ENCODE results near the gene ANKRD44.

Gene ANKRD44

GRCh38 chr2:197101519-197101918 is 209.1 kb downstream of the ANKRD44 start:
- DNase-seq = no peak

GRCh38 chr2:197097578-197098366 is 212.8 kb downstream of the ANKRD44 start:
- no peak for DNase-seq

GRCh38 chr2:197096649-197097048 is 213.9 kb downstream of the ANKRD44 start:
- no peak for DNase-seq

- DNase-seq = no peak
These were observed 218.1 kb downstream of the ANKRD44 start for GRCh38 chr2:197092431-197092830.

- no peak for DNase-seq
These were observed 219.7 kb downstream of the ANKRD44 start for GRCh38 chr2:197090742-197091367.

- no peak for DNase-seq
These were observed 220.9 kb downstream of the ANKRD44 start for GRCh38 chr2:197089655-197090054.

- DNase-seq = peak; percentile 22
These were observed 221.9 kb downstream of the ANKRD44 start for GRCh38 chr2:197088694-197089093.

- DNase-seq = no peak
These were observed 224.1 kb downstream of the ANKRD44 start for GRCh38 chr2:197086500-197086899.

GRCh38 chr2:197085665-197086064 is 224.9 kb downstream of the ANKRD44 start:
- DNase-seq = no peak

GRCh38 chr2:197081294-197081693 is 229.3 kb downstream of the ANKRD44 start:
- no peak for DNase-seq

GRCh38 chr2:197080578-197081216 is 229.9 kb downstream of the ANKRD44 start:
- no peak for DNase-seq

GRCh38 chr2:197079832-197080555 is 230.6 kb downstream of the ANKRD44 start:
- no peak for DNase-seq

GRCh38 chr2:197079414-197079813 is 231.2 kb downstream of the ANKRD44 start:
- DNase-seq = no peak

GRCh38 chr2:197078535-197078934 is 232.0 kb downstream of the ANKRD44 start:
- DNase-seq = no peak

- DNase-seq = no peak
These were observed 233.2 kb downstream of the ANKRD44 start for GRCh38 chr2:197077336-197077735.

- DNase-seq = no peak
These were observed 233.9 kb downstream of the ANKRD44 start for GRCh38 chr2:197076652-197077051.

GRCh38 chr2:197075754-197076337 is 234.7 kb downstream of the ANKRD44 start:
- DNase-seq = peak; percentile 20

- no peak for DNase-seq
These were observed 235.3 kb downstream of the ANKRD44 start for GRCh38 chr2:197075281-197075680.

- no peak for DNase-seq
These were observed 236.7 kb downstream of the ANKRD44 start for GRCh38 chr2:197073701-197074433.

- DNase-seq = no peak
These were observed 237.3 kb downstream of the ANKRD44 start for GRCh38 chr2:197073270-197073669.

GRCh38 chr2:197072533-197072932 is 238.0 kb downstream of the ANKRD44 start:
- DNase-seq = no peak

GRCh38 chr2:197071790-197072436 is 238.7 kb downstream of the ANKRD44 start:
- DNase-seq = no peak

Data from DMS53 (cell line).